GM19467 (cell line): ENCODE results near the gene BCL2L11.

Experiments used
- ATAC-seq: cut with Tn5 transposase; IDR thresholded peaks from one replicate; pipeline ENCODE4 v1.9.1; 2021; ENCODE audit warnings: mild to moderate bottlenecking, moderate library complexity; ENCODE audit not compliant: unreplicated experiment

BCL2L11 gene

DNA sequence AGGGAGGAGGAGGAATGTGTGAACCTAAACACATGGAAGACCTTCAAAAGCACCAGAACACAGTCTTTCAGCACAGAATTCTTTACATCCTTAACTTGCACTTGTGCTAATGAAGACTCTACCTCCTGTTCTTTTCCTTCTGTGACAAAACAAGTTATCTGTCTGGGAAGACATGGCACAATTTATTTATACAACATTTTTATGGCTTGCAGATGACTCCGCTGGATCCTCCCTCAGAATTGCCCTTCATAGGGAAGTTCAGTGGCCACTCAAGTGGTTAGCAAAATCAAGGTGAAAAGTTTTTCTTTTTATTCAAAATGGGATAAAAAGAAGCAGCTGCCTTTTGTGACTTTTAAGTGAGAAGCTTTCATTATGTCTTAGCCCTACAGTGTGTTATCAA is 21.4 kb downstream of the BCL2L11 start:
- ATAC-seq: no peak

DNA sequence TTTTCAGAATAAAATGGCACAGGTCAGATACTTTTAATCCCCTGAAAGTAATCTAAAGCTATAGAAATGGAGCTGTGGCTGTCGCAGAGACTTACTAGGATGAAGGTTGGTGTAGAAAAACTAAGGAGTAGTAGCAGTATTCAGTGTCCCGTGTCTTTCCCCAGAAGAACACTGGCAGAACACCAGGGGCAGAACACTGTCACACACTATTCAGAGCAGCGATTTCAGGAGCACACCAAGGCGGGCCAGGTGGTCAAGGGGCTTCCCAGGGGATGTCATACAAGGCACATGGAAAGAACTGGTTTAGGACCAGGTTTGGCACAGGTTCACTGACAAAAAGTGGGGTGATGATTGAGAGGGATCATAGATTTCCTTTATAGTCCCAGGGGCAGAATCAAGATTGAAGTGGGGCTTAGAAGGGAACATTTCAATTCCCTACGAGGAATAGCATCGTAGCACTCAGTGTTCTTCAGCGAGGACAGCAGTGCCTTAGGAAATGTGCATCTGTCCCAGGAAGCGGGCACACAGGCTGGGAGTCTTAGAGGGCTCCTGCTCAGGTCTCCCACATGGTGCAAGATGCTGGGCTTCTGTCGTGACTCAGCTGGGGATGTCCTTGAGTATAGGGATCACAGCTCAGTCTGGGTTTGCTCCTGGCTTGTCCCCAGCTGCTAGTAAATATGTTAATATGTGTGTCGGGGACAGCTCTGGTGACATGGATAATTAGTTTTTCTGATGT is 22.6 kb downstream of the BCL2L11 start:
- ATAC-seq: no peak

DNA sequence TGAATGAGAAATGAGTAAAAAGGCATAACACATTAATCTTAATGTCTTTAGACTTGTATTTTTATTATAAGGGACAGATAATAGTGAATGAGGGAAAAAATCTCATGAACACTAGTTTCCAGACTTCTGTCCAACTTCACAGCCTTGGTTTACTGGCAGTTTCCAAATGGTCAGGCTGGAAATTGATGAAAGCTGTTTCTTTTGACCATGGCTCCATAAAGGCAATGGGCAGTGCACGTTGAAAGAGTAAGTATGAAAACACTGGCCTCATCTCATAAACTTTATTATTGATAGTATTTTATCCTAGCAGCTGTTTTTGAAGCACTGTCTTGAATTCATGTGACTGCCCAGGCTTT is 23.1 kb downstream of the BCL2L11 start:
- no peak for ATAC-seq

DNA sequence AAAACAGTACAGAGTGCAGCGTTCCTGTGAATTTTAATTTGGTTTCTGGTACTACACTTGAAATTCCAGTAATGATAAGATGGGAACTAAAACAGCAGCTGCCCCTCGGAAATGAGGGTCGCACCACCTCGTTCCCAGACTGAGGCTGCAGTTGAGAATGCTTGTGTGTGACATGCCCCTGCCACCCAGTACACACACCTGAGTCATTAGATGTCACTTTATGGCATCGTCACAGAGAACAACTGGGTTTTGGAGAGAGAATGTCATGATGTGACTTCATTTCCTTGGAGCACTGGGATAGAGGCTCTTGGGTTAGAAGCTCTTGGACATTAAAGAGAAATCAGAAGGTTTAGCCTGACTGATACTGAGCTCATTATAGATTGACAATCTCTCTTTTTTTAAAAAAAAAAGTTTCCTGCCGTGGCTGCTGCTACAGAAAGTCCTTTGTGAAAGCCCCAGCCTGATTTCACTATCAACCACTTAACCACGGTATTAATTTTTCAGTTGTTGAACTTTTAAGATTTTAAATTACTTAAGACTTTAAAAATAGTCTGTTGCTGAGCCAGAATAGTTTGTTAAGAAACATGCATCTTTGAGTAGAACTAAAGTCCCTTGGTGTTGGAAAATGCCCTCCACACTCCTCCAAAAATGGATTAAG is 24.5 kb downstream of the BCL2L11 start:
- no peak for ATAC-seq

DNA sequence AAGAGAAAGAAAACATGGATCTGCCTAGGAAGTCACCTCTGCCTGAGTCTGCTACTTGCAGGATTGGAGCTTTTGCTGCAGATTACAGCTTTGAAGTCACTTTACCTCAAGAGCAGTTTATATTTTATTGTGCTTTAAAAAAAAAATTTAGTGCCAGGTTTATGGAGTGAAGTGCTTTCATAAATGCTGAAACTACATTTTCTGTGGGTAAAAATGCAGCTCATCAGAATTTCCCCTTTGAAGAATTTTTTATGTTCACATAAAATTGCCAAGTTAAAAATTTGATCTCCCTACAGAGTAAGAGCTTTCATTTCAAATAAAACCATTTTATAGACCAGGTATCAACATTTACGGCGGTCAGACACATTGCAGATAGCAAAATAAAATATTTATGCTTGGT is 25.2 kb downstream of the BCL2L11 start:
- no peak for ATAC-seq

DNA sequence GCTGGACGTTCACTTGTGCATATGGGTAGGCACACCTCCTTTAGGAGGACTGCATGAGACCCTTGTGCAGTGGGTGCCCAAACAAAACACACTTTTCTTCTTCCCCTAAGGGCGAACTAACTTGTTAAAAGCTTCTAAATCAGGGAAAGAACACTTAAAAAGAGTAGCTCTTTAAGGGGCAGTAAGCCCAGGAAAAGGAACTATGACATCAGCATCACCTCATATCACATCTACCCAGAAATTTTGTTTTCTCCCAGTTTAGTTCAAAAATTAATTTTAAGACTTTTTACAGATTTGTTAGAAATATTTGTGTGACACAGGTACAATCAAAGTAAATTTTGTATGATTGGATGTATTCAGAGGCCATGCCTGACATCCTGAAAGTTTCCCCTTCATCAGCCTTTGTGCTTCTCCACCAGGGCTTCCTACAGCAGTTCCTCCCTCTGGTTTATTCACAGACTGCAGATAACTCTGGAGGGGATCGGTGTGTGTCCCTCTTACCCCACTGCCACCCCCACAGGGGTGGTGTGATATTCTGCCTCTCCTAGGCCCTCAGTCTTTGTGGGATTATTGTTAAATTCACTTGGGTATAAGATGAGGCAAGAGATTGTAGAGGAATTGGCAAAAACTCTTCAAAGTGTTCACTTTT is 27.6 kb downstream of the BCL2L11 start:
- ATAC-seq: no peak

DNA sequence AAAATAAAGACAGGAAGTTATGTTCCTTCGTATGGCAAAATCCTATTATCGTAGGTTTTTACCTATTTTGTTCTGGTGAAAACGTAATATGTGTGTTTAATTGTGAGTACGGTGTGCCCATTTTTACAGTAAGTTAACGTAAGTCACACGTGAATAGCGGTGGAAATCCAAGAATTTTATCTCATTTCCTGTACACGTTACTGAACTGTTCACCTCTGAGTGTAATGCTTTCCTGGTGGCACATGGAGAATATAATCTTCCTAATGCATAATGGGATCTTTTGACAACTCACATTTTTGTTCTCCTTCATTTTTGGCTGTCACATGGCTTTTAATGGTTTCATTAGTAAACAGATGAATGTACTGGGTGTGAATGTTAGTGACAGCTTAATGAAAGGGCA is 28.2 kb downstream of the BCL2L11 start:
- ATAC-seq: no peak

DNA sequence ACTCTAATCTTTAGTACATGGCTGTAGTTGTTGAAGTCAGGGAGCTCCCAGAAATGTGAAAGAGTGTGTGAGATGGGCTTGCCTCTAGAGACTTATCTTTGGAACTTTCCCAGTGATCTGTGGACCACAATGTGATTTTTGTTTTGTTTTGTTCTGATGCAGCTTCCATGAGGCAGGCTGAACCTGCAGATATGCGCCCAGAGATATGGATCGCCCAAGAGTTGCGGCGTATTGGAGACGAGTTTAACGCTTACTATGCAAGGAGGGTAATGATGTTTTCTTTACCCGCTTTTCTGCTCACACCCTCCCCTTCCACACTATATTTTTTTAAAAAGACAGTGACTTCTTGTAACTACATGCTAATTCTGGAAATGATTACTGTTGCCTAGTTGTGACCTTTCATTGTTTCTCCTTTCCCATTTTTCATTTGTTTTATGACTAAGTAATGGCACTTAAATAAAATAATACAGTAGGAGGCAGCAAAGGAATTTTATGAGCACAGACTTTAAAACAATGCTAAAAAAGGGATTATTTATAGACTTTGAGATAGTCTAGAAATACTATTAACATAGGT is 29.3 kb downstream of the BCL2L11 start:
- ATAC-seq: no peak

DNA sequence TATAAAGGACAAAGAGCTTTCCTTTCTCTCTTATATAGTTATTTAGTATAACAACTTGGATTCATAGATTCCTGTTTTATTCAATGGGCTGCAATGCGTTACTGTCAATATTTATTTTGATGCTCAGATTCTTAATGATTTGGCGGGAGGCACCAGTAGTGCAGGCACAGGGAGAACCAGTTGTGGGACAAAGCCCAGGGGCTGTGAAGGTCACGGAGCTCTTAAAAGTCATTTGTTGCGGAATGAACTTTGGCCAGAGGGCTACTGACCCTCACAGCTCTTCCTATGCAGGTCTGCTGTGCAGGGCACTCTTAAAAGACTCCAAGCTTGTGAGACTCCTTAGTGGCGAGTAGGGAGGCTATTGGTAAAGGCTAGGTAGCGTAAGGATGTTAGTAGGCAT is 34.0 kb downstream of the BCL2L11 start:
- no peak for ATAC-seq

DNA sequence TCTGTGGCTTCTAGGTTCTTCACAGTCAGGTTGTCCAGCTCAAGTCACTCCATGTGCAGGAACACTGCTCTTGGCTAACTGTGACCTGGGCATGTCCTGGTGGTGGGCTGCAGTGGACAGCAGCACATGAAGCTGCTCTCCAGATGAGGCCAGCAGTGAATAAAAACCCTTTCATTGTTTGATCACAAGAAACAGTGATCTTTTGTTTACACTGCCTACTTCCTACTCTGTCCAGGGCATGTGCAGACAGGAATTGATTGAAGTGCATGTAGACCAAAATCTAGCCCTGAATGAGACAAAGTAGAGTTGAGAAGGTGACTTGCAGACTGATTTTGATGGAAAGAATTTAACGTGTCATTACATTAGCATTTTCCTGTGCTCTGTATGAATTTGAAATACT is 34.9 kb downstream of the BCL2L11 start:
- no peak for ATAC-seq

DNA sequence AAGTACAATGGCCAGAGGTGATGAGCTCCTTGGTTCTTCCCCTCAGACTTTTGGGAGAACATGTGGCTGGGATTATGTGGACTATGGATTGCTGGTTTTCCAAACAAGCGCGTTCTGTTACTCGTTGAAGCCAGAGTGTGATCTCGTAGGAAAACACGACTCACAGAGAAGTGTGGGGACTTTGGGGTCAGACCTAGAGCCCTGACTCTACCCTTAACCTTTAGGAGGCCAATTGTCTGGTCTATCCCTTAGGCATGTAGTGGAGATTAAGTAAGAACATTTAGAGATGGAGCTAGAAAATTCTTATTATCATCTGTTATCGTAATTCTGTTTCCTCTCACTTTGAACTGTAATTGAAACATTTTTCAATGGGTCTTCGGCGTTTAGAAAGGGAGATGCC is 35.8 kb downstream of the BCL2L11 start:
- ATAC-seq: no peak

DNA sequence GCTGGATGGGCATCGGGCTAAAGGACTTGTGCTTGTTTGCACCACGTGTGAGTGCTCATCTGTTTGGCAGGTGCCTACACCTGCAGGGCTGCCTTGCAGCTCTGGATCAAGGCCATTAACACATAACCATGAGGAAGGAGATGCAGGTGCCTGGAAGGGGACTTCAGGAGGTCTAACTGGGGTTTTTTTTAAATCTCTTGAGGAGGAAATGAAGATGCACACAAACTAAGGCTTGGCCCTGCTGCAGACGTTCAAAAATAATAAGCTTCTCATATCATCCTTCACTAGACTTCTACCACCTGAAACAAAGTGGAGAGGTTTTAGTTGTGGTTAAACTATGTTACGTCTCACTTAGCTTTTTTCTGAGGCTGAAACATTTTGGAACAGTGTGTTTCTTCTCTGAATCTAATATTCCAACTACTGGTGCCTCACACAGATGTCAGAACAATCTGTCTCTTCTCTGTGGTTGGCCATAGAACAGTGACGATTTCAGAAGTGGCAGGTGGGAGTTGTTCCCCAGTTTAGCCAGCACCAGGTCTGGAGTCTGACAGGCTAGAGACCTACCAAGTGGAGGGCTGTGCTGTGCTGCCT is 36.5 kb downstream of the BCL2L11 start:
- peak; percentile 36 for ATAC-seq

DNA sequence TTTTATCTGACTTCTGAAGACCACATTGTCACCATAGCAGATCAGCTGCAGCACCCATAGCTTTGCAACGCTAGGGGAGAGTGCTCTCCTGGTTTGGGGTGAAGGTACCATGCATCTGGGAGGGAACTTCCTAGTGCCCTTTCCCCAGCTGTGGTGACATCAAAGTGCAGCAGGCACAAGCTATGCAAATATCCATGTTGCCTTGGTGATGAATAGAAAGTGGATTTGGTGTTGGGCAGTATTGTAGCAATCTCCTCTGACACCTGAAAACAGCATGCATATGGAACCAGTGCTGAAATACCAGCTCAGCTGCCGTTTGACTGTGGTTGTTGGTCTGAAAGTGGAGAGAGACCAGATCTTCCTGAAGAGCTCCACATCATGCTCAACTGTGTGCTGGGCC is 37.1 kb downstream of the BCL2L11 start:
- ATAC-seq: peak; percentile 42

DNA sequence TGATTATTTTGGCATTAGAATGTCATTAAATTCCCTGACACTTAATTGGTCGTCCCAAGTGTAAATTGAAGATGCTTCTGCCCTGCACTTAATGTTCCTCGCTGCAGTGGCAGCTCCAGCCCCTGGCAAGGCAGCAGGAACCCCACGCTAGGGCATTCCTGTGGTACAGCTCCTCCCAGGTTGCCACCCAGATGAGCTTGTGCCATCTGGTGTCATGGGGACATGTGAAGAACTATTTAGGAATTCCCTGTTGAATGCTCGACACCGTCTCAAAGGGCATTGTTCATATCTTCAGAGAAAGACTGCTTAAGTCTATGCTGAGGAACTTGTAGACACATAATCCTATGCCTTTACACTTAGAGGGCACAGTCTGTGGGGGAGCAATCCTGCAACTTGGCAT is 38.9 kb downstream of the BCL2L11 start:
- ATAC-seq: no peak

DNA sequence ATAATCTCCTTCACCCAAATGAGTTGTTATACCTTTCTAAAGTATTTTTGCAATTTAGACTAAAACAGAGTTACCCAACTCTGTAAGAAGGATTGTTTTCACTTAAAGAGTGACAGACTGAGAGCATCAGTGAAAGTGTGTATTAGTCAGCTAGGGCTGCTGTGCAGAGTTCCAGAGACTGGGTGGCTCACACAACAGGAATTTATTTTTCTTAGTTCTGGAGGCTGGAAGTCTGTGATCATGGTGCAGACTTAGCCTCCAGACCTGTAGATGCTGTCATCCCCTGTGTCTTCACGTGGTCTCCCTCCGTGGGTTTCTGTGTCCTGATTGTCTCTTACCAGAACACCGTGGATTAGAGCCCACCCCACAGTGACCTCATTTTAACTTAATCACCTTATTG is 40.0 kb downstream of the BCL2L11 start:
- ATAC-seq: no peak

DNA sequence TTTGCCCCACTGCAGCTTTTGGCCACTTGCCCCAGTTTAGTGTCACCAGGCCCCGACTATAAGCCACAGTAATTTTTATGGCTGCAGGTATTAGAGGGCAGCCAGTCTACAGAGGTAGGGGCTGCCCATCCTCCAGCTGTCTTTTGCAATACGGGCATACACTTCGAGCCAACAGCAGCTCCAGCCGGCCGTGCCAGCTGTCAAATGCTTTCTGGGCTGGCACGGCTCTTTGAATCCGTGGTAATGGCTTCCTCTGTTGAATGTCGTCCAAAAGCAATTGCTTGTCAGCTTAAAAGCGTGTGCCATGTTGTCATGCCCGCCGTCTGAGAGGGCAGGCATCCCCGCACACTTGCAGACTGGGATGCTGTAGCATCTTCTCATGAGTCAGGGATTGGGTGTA is 41.3 kb downstream of the BCL2L11 start:
- no peak for ATAC-seq

DNA sequence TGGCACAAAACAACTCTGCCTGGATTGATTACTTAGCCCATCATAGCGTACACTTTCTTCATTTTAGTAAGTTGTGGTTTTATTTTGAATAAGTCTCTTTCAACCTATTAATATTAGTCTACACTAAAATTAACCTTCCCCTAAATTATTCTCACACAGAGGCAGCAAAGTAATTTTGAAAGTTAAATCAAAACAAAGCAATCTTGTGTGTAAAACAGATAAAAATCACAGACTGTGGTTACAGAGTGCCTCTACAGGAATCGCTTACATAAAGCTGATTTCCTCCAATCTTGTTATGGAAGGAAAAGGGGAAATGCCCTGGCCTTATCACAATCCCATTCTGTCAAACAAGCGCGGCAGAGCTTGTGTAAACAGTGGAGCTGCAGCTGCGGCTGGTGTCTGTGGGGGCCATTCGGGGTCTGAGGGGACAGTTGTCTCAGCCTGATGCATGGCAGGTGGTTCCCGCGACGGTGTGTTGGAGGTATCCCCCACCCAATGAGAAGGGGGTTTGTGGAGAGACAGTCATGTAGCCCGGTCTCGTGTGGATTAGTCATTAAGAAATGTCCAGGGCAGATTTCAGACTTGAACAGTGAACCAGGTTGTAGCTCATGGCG is 42.1 kb downstream of the BCL2L11 start:
- no peak for ATAC-seq

DNA sequence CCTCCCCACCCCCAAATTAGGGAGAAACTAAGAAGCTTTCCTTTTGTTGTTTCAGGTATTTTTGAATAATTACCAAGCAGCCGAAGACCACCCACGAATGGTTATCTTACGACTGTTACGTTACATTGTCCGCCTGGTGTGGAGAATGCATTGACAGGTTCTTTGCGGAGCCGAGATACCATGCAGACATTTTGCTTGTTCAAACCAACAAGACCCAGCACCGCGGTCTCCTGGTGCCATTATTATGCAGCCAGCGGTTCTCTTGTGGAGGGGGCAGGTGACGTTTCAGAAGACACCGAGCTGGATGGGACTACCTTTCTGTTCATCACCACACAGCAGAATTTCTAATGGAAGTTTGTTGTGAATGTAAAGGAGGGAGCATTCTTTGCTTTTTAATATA is 43.4 kb downstream of the BCL2L11 start:
- no peak for ATAC-seq

DNA sequence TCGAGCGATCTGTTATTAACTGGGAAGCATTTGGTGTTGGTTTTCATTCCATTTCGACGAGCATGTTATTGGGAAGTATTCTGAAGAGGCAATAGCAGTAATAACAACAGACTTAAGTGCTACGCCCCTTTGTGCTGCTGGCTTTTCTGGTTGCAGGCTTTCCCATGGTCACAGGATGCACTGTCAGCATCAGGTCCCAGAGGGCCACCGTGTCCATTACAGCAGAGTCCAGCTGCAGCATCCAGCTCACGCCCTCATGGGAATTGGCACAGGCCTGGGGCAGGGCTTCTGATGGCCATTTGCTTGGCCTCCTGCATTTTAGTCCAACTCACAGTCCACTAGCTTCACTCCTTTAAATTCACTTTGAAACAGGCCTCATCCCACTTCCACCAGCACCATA is 44.4 kb downstream of the BCL2L11 start:
- ATAC-seq: no peak

DNA sequence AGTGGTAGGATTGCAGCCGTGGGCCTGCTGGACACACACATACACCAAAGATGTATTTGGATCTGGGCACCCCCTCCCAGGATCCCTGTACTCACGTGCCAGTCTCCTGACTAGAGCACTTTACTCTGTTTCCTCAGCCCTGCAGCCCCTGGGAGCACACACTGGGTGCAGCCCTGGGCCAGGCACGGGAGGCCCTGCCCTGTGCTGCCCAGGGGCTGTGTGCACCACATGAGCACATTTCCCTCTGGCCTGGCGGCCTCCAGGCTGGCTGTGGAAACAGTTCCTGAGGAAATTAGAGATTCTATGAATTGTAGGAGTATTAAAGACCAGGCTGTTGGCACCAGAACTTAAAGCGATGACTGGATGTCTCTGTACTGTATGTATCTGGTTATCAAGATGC is 45.4 kb downstream of the BCL2L11 start:
- ATAC-seq: no peak
